ENCODE measurements around the gene PLCD1.
"Not testable (repeated sequence)": the region's sequence is repeated elsewhere in the genome, so short reads cannot be mapped to it uniquely, and the experiment has no call there.

Gene PLCD1

GRCh38 chr3:37984051-37984450 lies 45.4 kb downstream of the PLCD1 start:
- DNase-seq, result no peak

- DNase-seq, result no peak
These were observed 47.1 kb downstream of the PLCD1 start for GRCh38 chr3:37982331-37982730.

- no peak for DNase-seq
These were observed 48.1 kb downstream of the PLCD1 start for GRCh38 chr3:37981348-37981664.

- no peak for DNase-seq
These were observed 48.7 kb downstream of the PLCD1 start for GRCh38 chr3:37980462-37981347.

GRCh38 chr3:37979541-37980461 lies 49.6 kb downstream of the PLCD1 start:
- no peak for DNase-seq

GRCh38 chr3:37974121-37975083 lies 55.0 kb downstream of the PLCD1 start:
- peak in 1 of 2 experiments; percentile 10 for DNase-seq

GRCh38 chr3:37973246-37974054 lies 56.0 kb downstream of the PLCD1 start:
- DNase-seq, result no peak

- not testable (repeated sequence) for DNase-seq
These were observed 57.4 kb downstream of the PLCD1 start for GRCh38 chr3:37972056-37972455.

- no peak for DNase-seq
These were observed 58.0 kb downstream of the PLCD1 start for GRCh38 chr3:37971467-37971866.

- no peak for DNase-seq
These were observed 58.6 kb downstream of the PLCD1 start for GRCh38 chr3:37970802-37971201.

- no peak for DNase-seq
These were observed 59.8 kb downstream of the PLCD1 start for GRCh38 chr3:37969596-37970100.

- no peak for DNase-seq
These were observed 60.4 kb downstream of the PLCD1 start for GRCh38 chr3:37968813-37969595.

- DNase-seq, result no peak
These were observed 61.2 kb downstream of the PLCD1 start for GRCh38 chr3:37968199-37968598.

GRCh38 chr3:37967260-37967881 lies 62.1 kb downstream of the PLCD1 start:
- DNase-seq, result no peak

GRCh38 chr3:37964716-37965115 lies 64.7 kb downstream of the PLCD1 start:
- DNase-seq, result no peak

GRCh38 chr3:37964146-37964545 lies 65.3 kb downstream of the PLCD1 start:
- DNase-seq, result no peak

GRCh38 chr3:37963635-37964034 lies 65.8 kb downstream of the PLCD1 start:
- no peak for DNase-seq

- no peak for DNase-seq
These were observed 66.4 kb downstream of the PLCD1 start for GRCh38 chr3:37963016-37963415.

GRCh38 chr3:37961622-37962431 lies 67.6 kb downstream of the PLCD1 start:
- no peak for DNase-seq

Measured in NCI-H2081 (cell line).